K562 (cell line): ENCODE data around the gene COL26A1. TPM values are rescaled to one million over a fixed set of nuclear protein-coding genes. Genes with fewer than 3 reads are reported as not detected.
"Not testable (repeated sequence)": the region's sequence is repeated elsewhere in the genome, so short reads cannot be mapped to it uniquely, and the experiment has no call there.

Experiments used
- ATAC-seq: fragments of 200-7000 bp; cut with Tn5 transposase; 3 replicates; pipeline ENCODE4 v1.9.1; 2020; ENCODE audit warnings: moderate library complexity
- BruUV-seq: library from RNA; stranded (reverse); fragments of 400-500 nt; replicated peaks from 2 replicates; lab custom pipeline; 2021; lab: Mats Ljungman, UMichigan
- CTCF ChIA-PET: fragments of 300-600 bp; formaldehyde crosslinking; extraction: SDS; loops from one replicate; lab custom pipeline; 2021; ENCODE audit warnings: low intra/inter-chr PET ratio; lab: Yijun Ruan, JAX
- POLR2A ChIA-PET: fragments of 300-600, 350-650 bp; sonication (Branson Sonifier 250); formaldehyde crosslinking; extraction: SDS; loops from one replicate; lab custom pipeline; 2021; ENCODE audit warnings: antibody characterized with exemption, inconsistent platforms; lab: Yijun Ruan, JAX
- DNase-seq, 4 experiments: peaks; one replicate each; pipeline versions ENCODE4 v3.0.0 to v3.0.0-alpha.2; 2011 to 2018; ENCODE audit warnings: low spot score in 3 of 4, mixed read lengths in 3 of 4; ENCODE audit errors: extremely low read depth in 1 of 4
- FAIRE-seq: peaks from 2 replicates; lab custom pipeline; 2011; peaks lifted over from hg19 to GRCh38; lab: Jason Lieb, UNC
- H2AFZ ChIP-seq: 2 replicates; pipeline ENCODE4 v1.6.0; 2011; ENCODE audit warnings: low read depth, low read length, control low read depth, inconsistent platforms
- H3K27ac ChIP-seq: fragments of 200-600 bp; 3 replicates; pipeline ENCODE4 v1.8.0; 2011; ENCODE audit warnings: low read depth, mild to moderate bottlenecking, control low read depth, inconsistent platforms, low read length, moderate library complexity, mixed read lengths; ENCODE audit errors: extremely low read depth
- H3K27me3 ChIP-seq, 2 experiments: fragments of 300-600 bp in 1 of 2; 2 replicates in 1 of 2; 3 replicates in 1 of 2; pipeline versions ENCODE4 v1.6.0 to v1.8.0; 2011; ENCODE audit warnings: inconsistent platforms in 2 of 2, low read length in 2 of 2, mild to moderate bottlenecking in 1 of 2, mixed read lengths in 1 of 2, moderate library complexity in 1 of 2; ENCODE audit not compliant: control insufficient read depth in 2 of 2, insufficient read depth in 2 of 2
- H3K36me3 ChIP-seq: fragments of 300-600 bp; 3 replicates; pipeline ENCODE4 v1.8.0; 2011; ENCODE audit warnings: mild to moderate bottlenecking, low read length, inconsistent platforms; ENCODE audit not compliant: control insufficient read depth, insufficient read depth
- H3K4me1 ChIP-seq, 2 experiments: fragments of 200-600 bp in 1 of 2; replicated peaks in 1 of 2; 2 replicates in 1 of 2; 3 replicates in 1 of 2; pipeline versions ENCODE4 v1.5.1 to v1.8.0; 2011; ENCODE audit warnings: inconsistent platforms in 2 of 2, low read length in 2 of 2, mild to moderate bottlenecking in 1 of 2, mixed read lengths in 1 of 2, moderate library complexity in 1 of 2; ENCODE audit not compliant: control insufficient read depth in 2 of 2, insufficient read depth in 2 of 2
- H3K4me2 ChIP-seq: 2 replicates; pipeline ENCODE4 v1.6.1; 2011; ENCODE audit warnings: low read length, control low read depth, inconsistent platforms, mixed read lengths; ENCODE audit not compliant: insufficient read depth
- H3K4me3 ChIP-seq: fragments of 200-600 bp; sonication (generic), shearing (Covaris generic); 2 replicates; pipeline ENCODE4 v1.5.1; 2016; ENCODE audit warnings: control low read depth, inconsistent platforms
- H3K79me2 ChIP-seq: fragments of 200-600 bp; 3 replicates; pipeline ENCODE4 v1.8.0; 2011; ENCODE audit warnings: low read length, inconsistent platforms; ENCODE audit not compliant: control insufficient read depth, insufficient read depth
- H3K9ac ChIP-seq, 2 experiments: 2 replicates each; pipeline versions ENCODE4 v1.6.0 to v1.6.1; 2011; ENCODE audit warnings: low read depth in 2 of 2, low read length in 2 of 2, control low read depth in 1 of 2, inconsistent platforms in 1 of 2, mild to moderate bottlenecking in 1 of 2, mixed read lengths in 1 of 2; ENCODE audit not compliant: insufficient read depth in 1 of 2
- H3K9me1 ChIP-seq: one replicate; pipeline ENCODE4 v1.6.0; 2011; ENCODE audit warnings: inconsistent platforms, mild to moderate bottlenecking, low read length, moderate library complexity; ENCODE audit not compliant: control insufficient read depth, insufficient read depth
- H3K9me3 ChIP-seq: replicated peaks from 2 replicates; pipeline ENCODE4 v1.5.1; 2011; ENCODE audit warnings: low read depth, low read length, inconsistent platforms; ENCODE audit not compliant: control insufficient read depth, insufficient read depth
- H4K20me1 ChIP-seq: replicated peaks from 2 replicates; pipeline ENCODE4 v1.6.1; 2011; ENCODE audit warnings: low read length, inconsistent platforms, mixed read lengths; ENCODE audit not compliant: control insufficient read depth, insufficient read depth
- BCOR ChIP-seq: fragments of 450-650 bp; IDR thresholded peaks from 2 replicates; pipeline ENCODE4 v1.6.1; 2016
- E4F1 ChIP-seq: fragments of 250-450 bp; sonication (Bioruptor Pico); IDR thresholded peaks from 2 replicates; pipeline ENCODE4 v1.5.0; 2021; ENCODE audit warnings: mild to moderate bottlenecking, borderline replicate concordance
- EWSR1 ChIP-seq: fragments of 450-650 bp; IDR thresholded peaks from 2 replicates; pipeline ENCODE4 v1.6.1; 2018; ENCODE audit warnings: borderline replicate concordance, mild to moderate bottlenecking, low read depth, moderate library complexity; ENCODE audit not compliant: partially characterized antibody
- RBM25 ChIP-seq: fragments of 200-400 bp; formaldehyde crosslinking; IDR thresholded peaks from 2 replicates; pipeline ENCODE4 v1.6.1; 2018; ENCODE audit warnings: low read length, low read depth, moderate library complexity; ENCODE audit not compliant: severe bottlenecking
- TAF7 ChIP-seq: fragments of 450-650 bp; IDR thresholded peaks from 2 replicates; pipeline ENCODE4 v1.6.1; 2016; ENCODE audit warnings: missing genetic modification characterization, missing compliant biosample characterization
- TCF3 ChIP-seq: sonication (generic); formaldehyde crosslinking; IDR thresholded peaks from 2 replicates; pipeline ENCODE4 v1.4.0; 2020; ENCODE audit warnings: mild to moderate bottlenecking, missing genetic modification reagents
- TEAD4 ChIP-seq, 2 experiments: sonication (generic) in 1 of 2; formaldehyde crosslinking in 1 of 2; IDR thresholded peaks; 2 replicates each; pipeline versions ENCODE4 v1.6.1 to v1.8.0; 2012 to 2022; ENCODE audit warnings: borderline replicate concordance in 1 of 2, inconsistent platforms in 1 of 2, low read length in 1 of 2, mild to moderate bottlenecking in 1 of 2, missing genetic modification reagents in 1 of 2
- YBX1 ChIP-seq: fragments of 450-650 bp; IDR thresholded peaks from 2 replicates; pipeline ENCODE4 v1.7.1; 2016; ENCODE audit warnings: mild to moderate bottlenecking
- ZNF121 ChIP-seq: sonication (generic); formaldehyde crosslinking; conservative IDR thresholded peaks from 2 replicates; pipeline ENCODE4 v1.8.0; 2022; ENCODE audit warnings: missing genetic modification reagents
- WGBS: fragments of 100-300 bp; shearing (Covaris generic); methylation state at CpG from one replicate; pipeline ENCODE4 v1.1.6; 2016; ENCODE audit warnings: low coverage, mixed read lengths; ENCODE audit not compliant: insufficient coverage; ENCODE audit errors: missing lambda C conversion rate; 5-methylcytosine and 5-hydroxymethylcytosine counted together
- in situ Hi-C: fragments of 300-500 bp; cut with MboI; formaldehyde crosslinking; loops from 4 replicates; pipeline ENCODE4 v1.15.0; 2018; ENCODE audit warnings: inconsistent platforms, mixed read lengths
- intact Hi-C: fragments of 100-400 bp; cut with micrococcal nuclease; formaldehyde crosslinking; loops from 2 replicates; pipeline ENCODE4 v1.14.2; 2022
- polyA plus RNA-seq, 8 experiments: library from polyadenylated mRNA; depleted of rRNA in 4 of 8; stranded (reverse) in 5 of 8; unstranded in 3 of 8; fragments of >200 nt; fragmentation: Nextera tagmentation in 2 of 8; fragmentation: Illumina TruSeq in 1 of 8; extraction: Ambion mirVana in 2 of 8; extraction: Trizol in 1 of 8; gene quantifications; 2 replicates each; pipeline versions ENCODE4 v1.2.1 to v1.2.3, GENCODE V29; 2011 to 2014; ENCODE audit warnings: inconsistent platforms in 1 of 8, missing spikeins in 1 of 8
- total RNA-seq, 7 experiments: library from RNA; depleted of rRNA in 6 of 7; stranded (reverse); fragments of >200 nt in 6 of 7; fragmentation: Illumina TruSeq in 2 of 7; extraction: Trizol in 2 of 7; gene quantifications; 2 replicates each; pipeline versions ENCODE4 v1.2.1 to v1.2.3, GENCODE V29; 2011 to 2021; ENCODE audit warnings: low replicate concordance in 1 of 7
- TF ChIP-seq, protein P1 (sequence below): fragments of 450-650 bp; formaldehyde crosslinking; IDR thresholded peaks from 2 replicates; pipeline ENCODE4 v1.4.0; 2022; ENCODE audit warnings: missing genetic modification characterization

Gene COL26A1
- total and polyA plus RNA-seq, 9 of the 15 experiments (the other 6 are each of a cell fraction or from before 2014, with no cell fraction given) = 0.04 to 0.39 (median 0.07) TPM; not detected in 5

- in situ Hi-C loops, FAIRE-seq, H3K4me3 ChIP-seq, H3K9me1 ChIP-seq, H4K20me1 ChIP-seq, CTCF ChIA-PET, H3K4me2 ChIP-seq, BruUV-seq, H3K9ac ChIP-seq, H3K36me3 ChIP-seq, H3K9me3 ChIP-seq, H3K79me2 ChIP-seq, H2AFZ ChIP-seq, H3K27ac ChIP-seq, DNase-seq, intact Hi-C loops, ATAC-seq: not testable (repeated sequence)
- Histone ChIP-seq H3K27me3 (peaks cover 3 to 62% of the 10 kb centered on the region in 2 experiments; a peak in 3 of 5 replicates), H3K4me1 (peaks cover 0 to 13% of the 10 kb centered on the region in 2 experiments; a peak in 2 of 5 replicates)
- 0% methylated on average over 3 of the region's 3 CpGs for WGBS
- peak; percentile 7 for TF ChIP-seq RBM25
- peak; percentile 89 for TF ChIP-seq ZNF121 (CRISPR knock-in tag)
- peak; percentile 48; the same call in 1 of the 2 replicates for TF ChIP-seq BCOR
- POLR2A ChIA-PET = interaction anchor here (0.8 kb wide), 1 partner anchor 703 kb away, joined by 3 read pairs; no protein-coding TSS in a partner anchor
Observed at GRCh38 chr7:101561293-101561692, 198.6 kb downstream of the COL26A1 start.

- H3K27ac ChIP-seq = no peak overlapping the region
- H4K20me1 ChIP-seq = no peaks in the 10 kb centered on the region; the same call in 1 of the 2 replicates
- H3K9me1 ChIP-seq = no peaks in the 10 kb centered on the region
- DNase-seq (peak in 2 of 4 experiments; percentile 19 to 23), FAIRE-seq (no peak), ATAC-seq (peak; percentile 39)
- 4% methylated on average over 15 of the region's 15 CpGs for WGBS
- H3K4me2 ChIP-seq = no peak overlapping the region
- BruUV-seq = no TSS peak
- peaks cover 3 to 56% of the 10 kb centered on the region in 2 experiments; a peak in 3 of 5 replicates for H3K27me3 ChIP-seq
- no peak overlapping the region for H3K4me3 ChIP-seq
- no peak overlapping the region; a peak in 1 of 4 replicates for H3K9ac ChIP-seq
- ChIA-PET POLR2A (interaction anchor here (0.6 to 0.8 kb wide), 2 partner anchors 12 to 16 kb away, joined by 3 to 5 read pairs; no protein-coding TSS in a partner anchor), CTCF (interaction anchor here (0.6 to 0.8 kb wide), 2 partner anchors 13 to 140 kb away, joined by 4 to 5 read pairs; no protein-coding TSS in a partner anchor)
- H3K4me1 ChIP-seq = peaks cover 0 to 13% of the 10 kb centered on the region in 2 experiments; a peak in 2 of 5 replicates
- in situ Hi-C loops (no loop called here), intact Hi-C loops (no loop called here)
- no peaks in the 10 kb centered on the region for H3K79me2 ChIP-seq
- H3K36me3 ChIP-seq = no peaks in the 10 kb centered on the region
- no peak overlapping the region for H2AFZ ChIP-seq
- no peaks in the 10 kb centered on the region for H3K9me3 ChIP-seq
- TF ChIP-seq EWSR1 = no peak
- TF ChIP-seq TEAD4 (IDR thresholded peaks at IDR 0.05; ENCODE audit: low read length) = no peak
- TF ChIP-seq TEAD4 (CRISPR knock-in tag; IDR thresholded peaks at IDR 0.05; ENCODE audit: borderline replicate concordance) = 0 out of 2 replicates have a peak, but pooled peaks have one; percentile 26
- no peak for TF ChIP-seq TAF7 (tag)
- no peak for TF ChIP-seq YBX1
- no peak for TF ChIP-seq TCF3 (CRISPR knock-in tag)
- no peak for TF ChIP-seq E4F1 (CRISPR knock-in tag)
- TF ChIP-seq, protein P1, sequence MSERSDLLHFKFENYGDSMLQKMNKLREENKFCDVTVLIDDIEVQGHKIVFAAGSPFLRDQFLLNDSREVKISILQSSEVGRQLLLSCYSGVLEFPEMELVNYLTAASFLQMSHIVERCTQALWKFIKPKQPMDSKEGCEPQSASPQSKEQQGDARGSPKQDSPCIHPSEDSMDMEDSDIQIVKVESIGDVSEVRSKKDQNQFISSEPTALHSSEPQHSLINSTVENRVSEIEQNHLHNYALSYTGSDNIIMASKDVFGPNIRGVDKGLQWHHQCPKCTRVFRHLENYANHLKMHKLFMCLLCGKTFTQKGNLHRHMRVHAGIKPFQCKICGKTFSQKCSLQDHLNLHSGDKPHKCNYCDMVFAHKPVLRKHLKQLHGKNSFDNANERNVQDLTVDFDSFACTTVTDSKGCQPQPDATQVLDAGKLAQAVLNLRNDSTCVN (CRISPR knock-in tag) = no peak
Observed at GRCh38 chr7:101562531-101563197, 200.0 kb downstream of the COL26A1 start.
